ENCODE measurements around the gene DUSP15.

DUSP15 gene

DNA sequence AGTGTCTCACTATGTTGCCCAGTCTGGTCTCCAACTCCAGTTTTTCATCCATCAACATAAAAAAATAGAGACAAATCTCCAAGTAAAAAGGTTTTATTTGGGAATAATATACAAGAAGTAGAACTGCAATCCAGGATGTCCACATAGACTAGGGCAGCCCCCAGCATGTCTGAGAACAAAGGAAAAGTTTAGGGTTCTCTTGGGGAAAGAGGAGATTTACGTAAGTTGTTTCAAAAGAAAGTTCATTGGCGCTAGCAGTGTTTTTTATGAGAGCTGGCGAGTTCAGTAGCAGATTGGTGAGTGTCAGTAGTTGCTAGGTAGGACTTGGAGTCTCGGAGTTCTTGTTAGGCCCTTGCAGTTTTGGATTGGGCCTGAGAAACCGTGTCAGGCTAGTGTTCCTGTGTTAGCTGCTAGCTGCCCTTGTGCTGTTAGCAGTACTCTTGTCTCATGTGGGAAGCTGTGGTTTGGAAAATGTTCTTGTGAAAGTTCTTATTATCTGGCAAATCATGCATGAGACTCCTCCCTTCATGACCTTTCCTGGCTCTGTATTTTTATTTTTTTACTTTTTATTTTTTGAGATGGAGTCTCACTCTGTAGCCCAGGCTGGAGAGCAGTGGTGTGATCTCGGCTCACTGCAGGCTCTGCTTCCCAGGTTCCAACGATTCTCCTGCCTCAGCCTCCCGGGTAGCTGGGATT is 24.8 kb upstream of the DUSP15 start:
- peak; percentile 71 for DNase-seq (ENCODE audit: low spot score)

DNA sequence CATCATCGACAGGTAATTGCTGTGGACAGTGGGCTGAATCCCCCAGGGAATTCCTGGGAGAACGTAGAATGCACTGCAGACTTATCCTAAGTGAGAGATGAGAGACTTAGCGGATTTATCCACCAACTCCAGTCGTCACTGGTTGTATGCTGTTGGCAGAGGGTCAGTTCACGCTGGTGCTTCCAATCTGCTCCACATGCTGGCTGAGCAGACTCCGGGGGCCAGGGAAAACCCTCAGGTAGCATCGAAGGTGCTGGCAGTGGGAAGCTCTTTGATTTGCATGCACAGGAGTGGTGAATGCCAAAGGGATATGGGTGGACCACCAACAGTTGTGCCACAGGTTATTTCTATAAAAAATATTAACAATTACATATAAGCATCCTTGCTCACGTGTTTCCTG is 20.3 kb upstream of the DUSP15 start:
- no peak for DNase-seq (ENCODE audit: low spot score)

DNA sequence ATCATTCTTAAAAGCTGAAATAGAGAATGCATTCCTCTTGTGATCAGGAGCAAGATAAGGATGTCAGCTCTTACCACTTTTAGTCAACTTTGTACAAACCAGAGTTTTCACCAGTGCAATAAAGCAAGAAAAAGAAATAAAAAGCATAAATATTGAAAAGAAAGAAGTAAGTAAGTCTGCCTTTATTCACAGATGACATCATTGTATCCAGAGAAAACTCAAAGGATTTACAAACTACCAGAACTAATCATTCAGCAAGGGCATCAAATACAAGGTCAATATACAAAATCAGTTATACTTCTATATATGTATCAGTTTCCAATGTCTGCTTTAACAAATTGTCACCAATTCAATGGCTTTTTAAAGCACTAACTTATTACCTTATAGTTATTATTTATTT is 13.5 kb upstream of the DUSP15 start:
- DNase-seq (ENCODE audit: low spot score): no peak

DNA sequence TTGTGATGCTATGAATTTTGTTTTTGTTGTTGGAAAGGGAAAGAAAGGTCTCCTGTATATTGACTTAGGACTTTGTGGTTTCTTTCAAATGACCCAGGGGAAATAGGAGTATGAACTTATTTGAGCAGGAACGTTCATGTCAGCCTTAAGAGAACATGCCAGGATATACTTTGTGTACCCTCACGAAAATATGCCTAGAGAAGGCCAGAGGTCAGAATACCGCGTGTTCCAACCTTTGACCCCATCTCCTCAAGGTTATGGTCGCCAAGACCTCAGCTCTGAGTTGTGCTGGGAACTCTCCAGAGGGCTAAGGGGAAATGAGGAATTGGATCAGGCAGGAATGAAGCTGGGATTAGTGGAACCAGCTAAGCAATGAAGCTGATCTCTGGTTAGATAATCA is 11.6 kb upstream of the DUSP15 start:
- DNase-seq (ENCODE audit: low spot score): no peak

DNA sequence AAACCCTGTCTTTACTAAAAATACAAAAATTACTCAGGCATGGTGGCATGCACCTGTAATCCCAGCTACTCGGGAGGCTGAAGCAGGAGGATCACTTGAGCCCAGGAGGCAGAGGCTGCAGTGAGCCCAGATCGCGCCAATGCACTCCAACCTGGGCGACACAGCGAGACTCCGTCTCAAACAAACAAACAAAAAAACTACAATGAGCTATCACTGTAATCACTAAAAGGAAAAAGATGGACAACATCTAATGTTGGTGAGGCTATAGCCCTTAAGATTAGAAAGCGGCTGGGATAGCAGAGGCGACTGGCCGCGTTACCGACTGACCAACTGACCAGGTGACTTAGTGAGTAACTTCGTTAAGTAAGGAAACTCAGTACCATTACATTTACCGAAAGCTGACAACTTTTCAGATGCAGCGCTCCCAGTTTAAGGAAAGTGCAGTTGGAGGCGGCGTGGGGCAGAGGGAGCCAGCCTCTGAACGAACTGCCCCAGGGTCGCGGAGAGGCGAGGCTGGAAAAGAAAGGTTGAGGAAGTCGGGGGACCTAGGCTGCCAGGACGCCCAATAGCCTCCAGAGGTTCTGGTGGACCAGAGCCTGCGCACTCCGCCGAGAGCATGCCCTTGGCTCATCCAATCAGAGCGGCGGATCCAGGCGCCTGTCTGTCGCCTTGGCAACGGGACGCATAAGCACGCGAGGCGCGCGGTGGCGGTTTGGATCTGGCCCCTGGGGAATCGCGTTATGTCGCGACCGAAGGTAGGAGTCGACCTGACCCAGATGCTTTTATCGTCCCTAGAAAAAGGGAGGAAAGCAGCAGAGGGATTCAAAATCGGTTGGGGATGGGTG is 9.0 kb upstream of the DUSP15 start:
- DNase-seq (ENCODE audit: low spot score): peak; percentile 98

DNA sequence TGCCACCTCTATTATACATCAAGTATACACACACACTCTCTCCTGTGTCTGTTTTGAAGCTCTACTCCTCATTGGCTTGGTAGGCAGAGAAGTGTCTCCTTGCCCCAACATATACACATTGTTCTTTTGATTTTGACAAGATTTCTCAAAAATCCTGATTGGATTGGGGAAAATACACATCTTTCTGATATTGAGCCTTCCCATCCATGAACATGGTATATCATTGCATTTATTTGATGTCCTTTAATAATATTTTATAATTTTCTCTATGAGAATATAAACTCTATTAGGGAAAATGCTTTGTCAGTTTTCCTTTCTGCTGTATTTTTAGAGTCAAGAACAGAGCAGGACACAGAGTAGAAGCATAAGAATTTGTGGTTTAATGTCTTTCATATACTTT is 7.4 kb upstream of the DUSP15 start:
- no peak for DNase-seq (ENCODE audit: low spot score)

DNA sequence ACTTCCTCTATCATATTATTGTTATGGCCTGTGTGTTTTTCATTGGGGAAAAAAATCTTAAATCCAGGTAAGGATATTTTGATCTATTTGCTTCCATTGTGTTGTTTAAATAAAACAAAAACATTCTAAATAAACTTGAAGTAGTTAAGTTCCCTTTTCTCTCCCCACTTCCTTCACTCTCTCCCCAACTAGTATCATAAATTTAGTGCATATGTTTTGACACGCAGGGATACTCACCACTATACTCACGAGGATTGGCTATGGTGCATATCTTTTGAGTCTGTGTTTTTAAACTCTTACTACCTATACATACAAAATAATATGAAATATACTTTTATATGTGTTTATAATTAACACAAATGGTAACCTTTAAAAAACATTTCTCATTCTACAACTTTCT is 5.3 kb upstream of the DUSP15 start:
- no peak for DNase-seq (ENCODE audit: low spot score)

DNA sequence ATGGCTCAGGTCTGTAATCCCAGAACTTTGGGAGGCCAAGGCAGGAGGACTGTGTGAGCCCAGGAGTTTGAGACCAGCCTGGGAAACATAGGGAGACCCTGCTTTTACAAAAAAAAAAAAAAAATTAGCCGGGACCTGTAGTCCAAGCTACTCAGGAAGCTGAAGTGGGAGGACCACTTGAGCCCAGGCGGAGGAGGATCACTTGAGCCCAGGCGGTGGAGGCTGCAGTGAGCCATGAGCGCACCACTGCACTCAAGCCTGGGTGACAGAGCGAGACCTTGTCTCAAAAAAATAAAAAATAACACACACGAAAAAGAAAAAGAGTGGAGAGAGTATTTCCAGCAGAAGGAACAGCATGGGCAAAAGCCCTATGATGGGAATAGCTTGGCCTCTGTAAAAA is 2.1 kb upstream of the DUSP15 start:
- no peak for DNase-seq (ENCODE audit: low spot score)

DNA sequence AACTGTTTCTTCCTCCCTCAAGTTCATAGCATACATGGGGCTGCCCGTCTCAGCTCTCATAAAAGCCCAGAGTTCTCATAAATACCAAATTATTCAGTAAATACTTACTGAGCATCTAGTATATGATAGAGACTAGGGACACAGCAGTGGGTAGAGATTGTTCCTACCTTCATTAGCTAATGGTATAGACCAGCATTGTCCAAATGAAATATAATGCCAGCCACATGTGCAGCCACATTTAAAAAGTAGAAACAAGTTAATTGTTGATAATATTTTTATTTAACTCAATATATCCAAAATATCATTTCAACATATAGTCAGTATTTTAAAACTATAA is 1.3 kb upstream of the DUSP15 start:
- DNase-seq (ENCODE audit: low spot score): no peak

DNA sequence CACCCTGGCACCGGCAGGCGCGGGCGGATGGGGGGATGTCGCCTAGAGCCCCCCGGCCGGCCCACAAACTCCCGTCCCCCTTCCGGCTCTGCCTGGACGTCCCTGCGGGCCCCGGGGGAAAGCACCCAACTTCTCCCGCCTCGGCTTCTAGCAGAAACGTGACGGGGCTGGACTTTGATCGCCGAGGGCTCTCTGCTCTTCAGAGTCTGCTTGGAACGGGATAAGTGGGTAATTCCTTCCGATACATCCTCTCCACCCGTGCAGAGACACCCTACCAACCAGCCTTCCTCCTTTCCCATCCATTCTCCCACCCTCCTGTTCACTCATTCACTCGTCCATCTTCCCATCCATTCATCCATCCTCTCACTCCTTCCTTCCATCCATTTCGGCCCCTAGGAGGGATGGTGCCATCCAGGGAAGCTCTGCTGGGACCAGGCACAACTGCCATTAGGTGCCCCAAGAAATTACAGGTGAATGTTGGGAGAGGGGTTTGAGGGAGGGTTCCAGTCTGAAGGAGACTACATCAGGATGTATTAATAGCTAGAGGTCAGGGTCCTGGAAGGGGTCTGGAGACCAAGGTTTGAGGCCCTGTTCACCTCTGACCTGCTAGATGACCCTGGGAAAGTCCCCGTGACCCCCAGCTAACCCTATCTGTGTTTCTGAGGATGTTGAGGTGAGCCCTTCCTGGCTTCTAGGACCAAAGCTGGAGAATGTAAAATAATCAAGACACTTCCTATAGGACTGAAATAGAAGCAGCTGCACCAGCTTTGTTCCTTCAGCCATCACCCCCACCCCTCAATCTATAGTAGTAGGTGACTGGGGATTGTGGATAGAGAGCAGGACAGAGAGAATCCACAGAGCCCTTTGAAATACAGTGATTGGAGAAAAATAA is 645 bp upstream of the DUSP15 start:
- no peak for DNase-seq (ENCODE audit: low spot score)

DNA sequence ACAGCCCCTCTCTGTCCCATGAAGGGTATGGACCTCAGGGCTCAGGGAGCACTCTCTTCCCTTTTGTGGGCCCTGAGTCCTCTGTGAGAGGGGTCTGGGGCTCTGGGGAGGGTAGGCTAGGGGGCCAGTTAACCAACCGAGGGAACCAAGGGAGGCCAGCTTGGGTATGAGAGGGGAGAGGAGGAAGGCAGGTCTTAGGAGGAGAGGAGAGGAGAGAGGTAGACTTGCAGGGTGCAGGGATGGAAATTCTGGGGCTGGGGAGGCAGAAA is 720 bp downstream of the DUSP15 start:
- DNase-seq (ENCODE audit: low spot score): no peak

DNA sequence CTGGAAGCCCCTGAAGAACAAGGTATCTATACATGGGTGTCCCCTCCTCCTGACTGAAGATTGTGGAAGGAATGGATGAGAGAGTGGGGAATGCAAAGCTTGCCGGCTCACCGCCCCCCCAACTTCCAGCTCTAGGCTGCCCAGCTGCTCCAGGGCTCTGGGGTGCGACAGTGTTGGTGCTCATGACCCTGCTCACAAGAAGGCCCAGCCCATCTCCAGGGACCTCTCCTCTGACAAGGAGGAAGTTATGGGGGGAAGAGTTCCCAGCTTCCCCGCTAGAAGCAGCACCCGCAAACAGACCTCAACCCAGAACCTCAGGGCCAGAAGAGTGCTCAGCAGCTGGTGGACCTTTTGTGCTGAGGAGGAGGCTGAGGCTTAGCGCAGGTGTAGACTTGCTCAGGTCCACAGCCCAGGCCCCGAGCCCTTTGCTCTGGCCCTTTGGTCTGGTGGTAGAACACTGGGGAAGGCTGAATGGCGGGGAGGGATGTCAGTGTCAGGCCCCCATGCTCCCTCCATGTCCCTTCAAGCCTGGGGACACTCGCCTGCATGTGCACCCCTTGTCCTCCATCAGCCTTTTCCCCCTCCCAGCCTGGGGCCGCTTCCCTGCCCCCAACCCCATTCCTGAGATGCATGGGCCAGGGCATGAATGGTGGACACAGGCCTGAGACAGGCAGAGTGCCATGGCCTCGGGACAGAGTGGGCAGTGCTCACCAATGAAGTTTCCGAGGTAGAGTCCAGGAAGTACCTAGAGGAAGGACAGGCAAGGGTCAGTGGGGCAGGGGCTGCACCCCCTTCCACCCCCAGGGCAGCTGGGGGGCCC is 1.3 kb downstream of the DUSP15 start:
- DNase-seq (ENCODE audit: low spot score): no peak

DNA sequence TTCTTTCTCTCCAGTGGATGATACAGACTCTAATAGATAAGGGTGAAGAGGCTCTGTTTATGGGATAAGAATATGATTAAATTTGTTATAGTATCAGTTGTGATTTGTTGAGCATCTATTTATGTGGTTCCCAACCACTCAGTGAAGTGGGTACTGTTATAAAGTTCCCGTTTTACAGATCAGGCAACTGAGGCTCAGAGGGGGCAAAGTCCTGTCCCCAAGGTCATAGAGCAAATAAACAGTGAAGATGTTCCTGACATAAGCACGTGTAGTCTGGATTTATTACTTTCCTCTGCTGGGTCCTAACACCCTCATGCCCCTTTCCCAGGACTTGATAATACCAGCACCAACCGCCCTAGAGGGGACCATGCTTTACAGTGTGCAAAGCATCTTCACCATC is 4.1 kb downstream of the DUSP15 start:
- DNase-seq (ENCODE audit: low spot score): no peak

DNA sequence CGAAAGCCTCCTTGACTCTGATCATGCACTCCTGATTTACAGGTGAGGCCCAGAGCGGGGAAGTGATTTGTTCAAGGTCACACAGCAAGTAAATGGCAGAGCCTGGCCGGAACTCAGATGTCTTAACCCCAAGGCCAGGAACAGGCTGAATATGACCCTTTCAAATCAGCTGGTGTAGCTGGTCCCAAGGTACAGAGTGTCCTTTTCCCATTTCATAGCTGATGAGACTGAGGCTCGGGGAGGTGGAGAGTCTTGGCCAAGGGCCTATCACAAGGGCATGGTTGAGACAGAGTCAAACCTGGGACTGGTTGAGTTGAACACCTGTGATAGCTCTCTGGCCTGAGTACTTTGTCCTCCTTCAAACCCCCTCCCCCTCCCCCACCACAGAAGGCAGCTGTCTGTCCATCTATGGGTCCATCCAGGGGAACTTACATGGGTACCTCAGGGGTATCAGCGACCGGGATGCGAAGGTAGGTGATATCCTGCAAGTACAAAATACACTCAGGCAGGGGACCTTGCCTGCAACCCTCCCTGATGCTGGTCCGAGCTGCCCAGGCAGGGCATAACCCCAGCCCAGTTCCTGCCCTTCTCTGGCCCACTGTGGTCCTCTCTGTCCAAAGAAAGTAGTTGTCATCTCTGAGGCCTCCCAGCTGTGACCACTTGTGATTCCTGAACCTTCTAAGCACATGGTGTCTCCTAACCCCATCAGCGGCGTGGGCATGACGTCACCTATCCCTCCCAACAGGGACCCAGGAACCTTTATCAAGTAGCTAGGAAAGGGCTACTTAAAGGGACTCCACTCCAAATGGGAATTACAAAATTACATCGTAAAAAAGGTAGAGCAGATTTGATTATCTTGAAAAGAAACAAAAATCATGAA is 5.6 kb downstream of the DUSP15 start:
- DNase-seq (ENCODE audit: low spot score): no peak

DNA sequence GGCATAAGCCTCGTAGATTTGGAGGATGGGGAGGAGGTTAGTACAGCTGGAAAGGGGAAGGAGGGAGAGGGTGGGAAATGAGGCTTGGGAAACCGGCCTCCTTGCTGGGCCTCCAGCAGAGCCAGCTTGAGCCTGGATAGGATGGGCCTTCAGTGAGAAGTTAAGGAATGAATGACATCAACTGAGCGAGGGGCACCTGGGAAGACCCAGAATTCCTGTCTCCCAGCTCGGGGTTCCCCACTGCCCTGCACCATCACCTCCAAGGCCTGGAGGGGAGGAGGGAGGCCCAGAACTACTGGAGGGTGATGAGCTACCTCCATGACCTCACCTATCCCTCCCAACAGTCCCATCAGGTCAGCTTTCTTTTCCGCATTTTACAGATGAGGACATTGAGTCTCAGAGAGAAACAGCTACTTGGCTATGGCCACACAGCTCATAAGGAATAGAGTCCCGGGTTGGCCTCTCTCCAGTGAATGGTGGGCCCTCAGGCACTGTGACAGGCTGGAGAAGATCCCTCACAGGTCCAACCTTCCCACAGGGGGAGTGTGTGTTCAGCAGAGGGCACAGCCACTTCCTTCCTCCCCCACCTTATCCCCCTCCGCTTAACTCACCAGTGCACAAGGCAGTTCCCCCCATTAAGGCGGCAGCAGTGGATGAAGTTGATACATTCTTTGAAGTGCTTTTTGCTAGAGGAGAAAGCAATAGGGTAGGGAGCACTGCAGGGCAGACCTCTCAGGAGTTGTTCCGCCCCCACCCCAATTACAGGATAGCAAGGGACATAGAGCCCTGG is 6.8 kb downstream of the DUSP15 start:
- no peak for DNase-seq (ENCODE audit: low spot score)

DNA sequence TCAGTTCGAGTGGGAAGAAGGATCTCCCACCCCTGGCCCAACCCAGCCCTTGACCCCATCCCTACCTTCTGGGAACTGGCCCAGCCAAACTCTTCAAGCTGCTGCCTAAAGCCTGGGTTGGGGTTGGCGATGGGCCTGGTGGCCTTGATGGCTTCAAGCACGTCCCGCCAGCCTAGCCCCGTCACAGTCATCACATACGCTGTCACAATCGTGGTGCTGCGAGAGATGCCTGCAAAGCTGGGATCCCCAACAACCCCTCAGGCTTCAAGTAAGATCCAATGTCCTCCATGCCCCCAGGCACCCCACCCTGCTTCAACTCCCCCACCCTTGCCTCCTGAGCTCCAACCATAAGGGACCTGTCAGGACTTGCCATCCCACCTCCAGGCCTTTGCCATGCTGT is 7.8 kb downstream of the DUSP15 start:
- DNase-seq (ENCODE audit: low spot score): no peak

DNA sequence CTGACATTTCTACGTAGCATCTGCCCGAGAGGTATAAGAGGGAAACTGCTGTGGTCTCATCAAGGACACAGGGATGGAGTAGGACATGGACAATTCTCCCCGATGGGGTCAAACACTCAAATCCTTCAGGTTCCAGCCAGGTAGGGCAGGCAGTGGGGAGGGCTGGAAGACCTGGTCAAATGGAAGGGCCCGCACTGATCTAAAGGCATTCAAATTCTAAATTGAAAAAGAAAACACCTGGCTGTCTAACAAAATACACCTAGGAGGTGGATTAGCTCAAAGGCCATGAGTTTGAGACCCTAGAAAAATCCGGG is 8.2 kb downstream of the DUSP15 start:
- DNase-seq (ENCODE audit: low spot score): no peak

DNA sequence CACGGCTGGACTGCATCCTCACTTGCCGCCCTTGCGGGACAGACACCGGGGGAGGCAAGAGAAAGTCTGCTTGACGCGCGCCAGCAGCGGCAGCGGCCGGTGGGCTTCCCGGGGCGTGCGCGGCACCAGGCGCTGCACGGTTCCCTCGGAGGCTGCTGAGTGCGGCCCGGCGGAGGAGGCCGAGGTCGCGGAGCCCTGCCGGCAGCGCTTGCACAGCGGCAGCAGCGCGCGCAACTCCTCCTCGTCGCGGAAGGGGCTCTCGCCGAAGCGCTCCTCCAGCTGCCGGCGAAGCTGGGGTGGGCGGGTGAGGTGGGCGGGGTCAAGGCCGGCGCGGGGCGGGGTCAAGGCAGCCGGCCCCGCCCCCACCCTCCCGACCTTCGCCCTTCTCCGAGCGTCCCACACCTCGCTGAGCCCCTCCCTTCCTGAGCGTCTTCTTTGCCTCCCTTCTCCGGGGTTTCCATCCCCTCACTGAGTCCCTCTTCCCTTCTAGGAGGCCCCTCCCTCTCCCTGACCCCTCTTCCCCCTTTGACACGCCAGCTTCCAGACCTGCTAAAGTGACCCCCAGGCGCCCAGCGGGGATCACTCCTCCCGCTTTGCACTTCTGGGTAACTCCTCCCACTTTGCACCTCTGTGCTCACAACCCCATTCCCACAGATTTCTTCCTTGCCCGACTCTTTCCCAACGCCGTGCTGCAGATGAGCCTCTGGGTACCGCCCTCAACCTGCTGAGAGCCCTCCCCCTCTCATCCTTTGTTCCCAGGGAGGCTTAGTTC is 8.8 kb downstream of the DUSP15 start:
- peak; percentile 86 for DNase-seq (ENCODE audit: low spot score)

DNA sequence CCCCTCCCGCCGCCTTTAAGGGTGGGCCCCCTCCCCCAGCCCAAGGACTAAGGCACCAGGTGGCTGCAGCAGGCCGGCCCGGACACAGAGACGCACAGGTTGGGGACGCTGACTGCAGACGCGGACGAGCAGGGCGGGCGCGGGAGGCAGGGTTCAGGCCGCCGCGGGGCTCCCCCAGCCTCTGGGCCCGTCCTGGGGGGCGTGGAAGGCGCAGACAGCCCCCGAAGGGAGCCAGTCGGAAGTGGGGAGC is 9.3 kb downstream of the DUSP15 start:
- no peak for DNase-seq (ENCODE audit: low spot score)
